GM23338 (cell line): ENCODE measurements around the gene VHLL.

Source experiments
- CREB1 ChIP-seq: fragments of 250-450 bp; sonication (Bioruptor Pico); IDR thresholded peaks from 2 replicates; pipeline ENCODE4 v1.5.0; 2020; ENCODE audit warnings: low read depth, mild to moderate bottlenecking, moderate library complexity
- EZH2 ChIP-seq: fragments of 200-600 bp; sonication (generic); IDR thresholded peaks from one replicate; pipeline ENCODE4 v1.8.0; 2017; ENCODE audit warnings: antibody characterized with exemption, mild to moderate bottlenecking, low read depth; ENCODE audit not compliant: unreplicated experiment
- EZH2phosphoT487 ChIP-seq: fragments of 200-600 bp; sonication (generic); IDR thresholded peaks from one replicate; pipeline ENCODE4 v1.8.1; 2018; ENCODE audit warnings: antibody characterized with exemption; ENCODE audit not compliant: unreplicated experiment
- JUNB ChIP-seq: IDR thresholded peaks from one replicate; pipeline ENCODE4 v1.6.1; 2016; ENCODE audit warnings: antibody characterized with exemption; ENCODE audit not compliant: unreplicated experiment
- NANOG ChIP-seq: IDR thresholded peaks from 2 replicates; pipeline ENCODE4 v1.6.1; 2016; ENCODE audit warnings: antibody characterized with exemption, borderline replicate concordance
- POLR2AphosphoS5 ChIP-seq: IDR thresholded peaks from 2 replicates; pipeline ENCODE4 v1.6.1; 2016; ENCODE audit warnings: antibody characterized with exemption, low read depth
- STAT1 ChIP-seq: IDR thresholded peaks from one replicate; pipeline ENCODE4 v1.6.1; 2016; ENCODE audit warnings: antibody characterized with exemption; ENCODE audit not compliant: unreplicated experiment
- ZNF114 ChIP-seq: fragments of 250-450 bp; sonication (Bioruptor Pico); IDR thresholded peaks from 2 replicates; pipeline ENCODE4 v1.5.0; 2020; ENCODE audit warnings: mild to moderate bottlenecking, moderate library complexity
- ZNF331 ChIP-seq: fragments of 250-450 bp; sonication (Bioruptor Pico); IDR thresholded peaks from 2 replicates; pipeline ENCODE4 v1.5.0; 2020; ENCODE audit warnings: low read depth, mild to moderate bottlenecking, moderate library complexity
- TF ChIP-seq, protein P1 (sequence below), 2 experiments: fragments of 200-600 bp in 1 of 2; sonication (generic) in 1 of 2; conservative IDR thresholded peaks; 2 replicates each; pipeline versions ENCODE4 v1.5.1 to v1.6.1; 2016 to 2017; ENCODE audit warnings: antibody characterized with exemption in 2 of 2, low read depth in 2 of 2, mild to moderate bottlenecking in 2 of 2, moderate library complexity in 1 of 2
- TF ChIP-seq, protein P2 (sequence below): IDR thresholded peaks from one replicate; pipeline ENCODE4 v1.6.1; 2018; ENCODE audit warnings: antibody characterized with exemption; ENCODE audit not compliant: unreplicated experiment
- TF ChIP-seq, protein P3 (sequence below): IDR thresholded peaks from 2 replicates; pipeline ENCODE4 v1.6.1; 2016; ENCODE audit warnings: antibody characterized with exemption

DNA sequence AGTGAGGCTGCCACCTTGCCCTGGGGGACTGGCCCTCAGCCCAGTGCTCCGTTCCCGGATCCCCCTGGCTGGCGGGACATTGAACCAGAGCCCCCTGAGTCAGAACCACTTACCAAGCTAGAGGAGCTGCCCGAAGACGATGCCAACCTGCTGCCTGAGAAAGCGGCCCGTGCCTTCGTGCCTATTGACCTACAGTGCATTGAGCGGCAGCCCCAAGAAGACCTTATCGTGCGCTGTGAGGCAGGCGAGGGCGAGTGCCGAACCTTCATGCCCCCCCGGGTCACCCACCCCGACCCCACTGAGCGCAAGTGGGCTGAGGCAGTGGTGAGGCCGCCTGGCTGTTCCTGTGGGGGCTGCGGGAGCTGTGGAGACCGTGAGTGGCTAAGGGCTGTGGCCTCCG is 13.7 kb downstream of the VHLL start:
- TF ChIP-seq EZH2phosphoT487 (no peak), EZH2 (no peak), POLR2AphosphoS5 (no peak), JUNB (no peak), NANOG (no peak), CREB1 (CRISPR knock-in tag) (no peak), ZNF114 (CRISPR knock-in tag) (no peak), ZNF331 (CRISPR knock-in tag) (no peak), STAT1 (no peak)
- TF ChIP-seq, protein P1, sequence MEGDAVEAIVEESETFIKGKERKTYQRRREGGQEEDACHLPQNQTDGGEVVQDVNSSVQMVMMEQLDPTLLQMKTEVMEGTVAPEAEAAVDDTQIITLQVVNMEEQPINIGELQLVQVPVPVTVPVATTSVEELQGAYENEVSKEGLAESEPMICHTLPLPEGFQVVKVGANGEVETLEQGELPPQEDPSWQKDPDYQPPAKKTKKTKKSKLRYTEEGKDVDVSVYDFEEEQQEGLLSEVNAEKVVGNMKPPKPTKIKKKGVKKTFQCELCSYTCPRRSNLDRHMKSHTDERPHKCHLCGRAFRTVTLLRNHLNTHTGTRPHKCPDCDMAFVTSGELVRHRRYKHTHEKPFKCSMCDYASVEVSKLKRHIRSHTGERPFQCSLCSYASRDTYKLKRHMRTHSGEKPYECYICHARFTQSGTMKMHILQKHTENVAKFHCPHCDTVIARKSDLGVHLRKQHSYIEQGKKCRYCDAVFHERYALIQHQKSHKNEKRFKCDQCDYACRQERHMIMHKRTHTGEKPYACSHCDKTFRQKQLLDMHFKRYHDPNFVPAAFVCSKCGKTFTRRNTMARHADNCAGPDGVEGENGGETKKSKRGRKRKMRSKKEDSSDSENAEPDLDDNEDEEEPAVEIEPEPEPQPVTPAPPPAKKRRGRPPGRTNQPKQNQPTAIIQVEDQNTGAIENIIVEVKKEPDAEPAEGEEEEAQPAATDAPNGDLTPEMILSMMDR (conservative IDR thresholded peaks at IDR 0.05; ENCODE audit: low read depth in 2 of 2): no peak
- TF ChIP-seq, protein P2, sequence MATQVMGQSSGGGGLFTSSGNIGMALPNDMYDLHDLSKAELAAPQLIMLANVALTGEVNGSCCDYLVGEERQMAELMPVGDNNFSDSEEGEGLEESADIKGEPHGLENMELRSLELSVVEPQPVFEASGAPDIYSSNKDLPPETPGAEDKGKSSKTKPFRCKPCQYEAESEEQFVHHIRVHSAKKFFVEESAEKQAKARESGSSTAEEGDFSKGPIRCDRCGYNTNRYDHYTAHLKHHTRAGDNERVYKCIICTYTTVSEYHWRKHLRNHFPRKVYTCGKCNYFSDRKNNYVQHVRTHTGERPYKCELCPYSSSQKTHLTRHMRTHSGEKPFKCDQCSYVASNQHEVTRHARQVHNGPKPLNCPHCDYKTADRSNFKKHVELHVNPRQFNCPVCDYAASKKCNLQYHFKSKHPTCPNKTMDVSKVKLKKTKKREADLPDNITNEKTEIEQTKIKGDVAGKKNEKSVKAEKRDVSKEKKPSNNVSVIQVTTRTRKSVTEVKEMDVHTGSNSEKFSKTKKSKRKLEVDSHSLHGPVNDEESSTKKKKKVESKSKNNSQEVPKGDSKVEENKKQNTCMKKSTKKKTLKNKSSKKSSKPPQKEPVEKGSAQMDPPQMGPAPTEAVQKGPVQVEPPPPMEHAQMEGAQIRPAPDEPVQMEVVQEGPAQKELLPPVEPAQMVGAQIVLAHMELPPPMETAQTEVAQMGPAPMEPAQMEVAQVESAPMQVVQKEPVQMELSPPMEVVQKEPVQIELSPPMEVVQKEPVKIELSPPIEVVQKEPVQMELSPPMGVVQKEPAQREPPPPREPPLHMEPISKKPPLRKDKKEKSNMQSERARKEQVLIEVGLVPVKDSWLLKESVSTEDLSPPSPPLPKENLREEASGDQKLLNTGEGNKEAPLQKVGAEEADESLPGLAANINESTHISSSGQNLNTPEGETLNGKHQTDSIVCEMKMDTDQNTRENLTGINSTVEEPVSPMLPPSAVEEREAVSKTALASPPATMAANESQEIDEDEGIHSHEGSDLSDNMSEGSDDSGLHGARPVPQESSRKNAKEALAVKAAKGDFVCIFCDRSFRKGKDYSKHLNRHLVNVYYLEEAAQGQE: no peak
- TF ChIP-seq, protein P3, sequence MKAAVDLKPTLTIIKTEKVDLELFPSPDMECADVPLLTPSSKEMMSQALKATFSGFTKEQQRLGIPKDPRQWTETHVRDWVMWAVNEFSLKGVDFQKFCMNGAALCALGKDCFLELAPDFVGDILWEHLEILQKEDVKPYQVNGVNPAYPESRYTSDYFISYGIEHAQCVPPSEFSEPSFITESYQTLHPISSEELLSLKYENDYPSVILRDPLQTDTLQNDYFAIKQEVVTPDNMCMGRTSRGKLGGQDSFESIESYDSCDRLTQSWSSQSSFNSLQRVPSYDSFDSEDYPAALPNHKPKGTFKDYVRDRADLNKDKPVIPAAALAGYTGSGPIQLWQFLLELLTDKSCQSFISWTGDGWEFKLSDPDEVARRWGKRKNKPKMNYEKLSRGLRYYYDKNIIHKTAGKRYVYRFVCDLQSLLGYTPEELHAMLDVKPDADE: no peak
